A549 treated with DMSO at 1 μM for 4 hours (cell line): ENCODE results near the gene PHC1. TPM values are rescaled to one million over a fixed set of nuclear protein-coding genes. Genes with fewer than 3 reads are reported as not detected.

Experiments
- total RNA-seq: library from RNA; stranded (reverse); fragments of 200-300 nt; extraction: Qiagen RNA extraction; gene quantifications from 5 replicates; pipeline ENCODE4 v1.2.3, GENCODE V29; 2022; ENCODE audit warnings: low read depth

PHC1 gene
- total RNA-seq = 9.9 to 13.2 TPM (median 10.4 TPM) in 5 replicates

GRCh38 chr12:8914033-8914715 lies at the start of gene PHC1:
Gene PHC1 (plus strand): TSS chr12:8914509. CDS start chr12:8917678, 3,169 bp downstream.

GRCh38 chr12:8949342-8950220 lies 35.3 kb downstream of the PHC1 start, which contains the start of gene M6PR:
Gene M6PR (minus strand): TSS chr12:8949645. CDS start chr12:8946404, 3,241 bp downstream.

GRCh38 chr12:8989413-8989812 lies 75.1 kb downstream of the PHC1 start, which contains the start of gene KLRG1:
Gene KLRG1 (plus strand): TSS chr12:8989546. CDS start chr12:8989636, 90 bp downstream.

Other genes starting within 250 kb of the PHC1 start
- gene RIMKLB, start 216.5 kb upstream of the PHC1 start, total RNA-seq = 15.9 to 17.5 TPM (median 16.5 TPM) in 5 replicates
- not detected in 5 replicates for gene A2ML1, start 91.9 kb upstream of the PHC1 start, total RNA-seq
- gene M6PR, start 35.1 kb downstream of the PHC1 start, total RNA-seq = 159 to 184 TPM (median 172 TPM) in 5 replicates
- 0.97 to 2.4 TPM (median 1.6 TPM) in 5 replicates for gene KLRG1, start 75.0 kb downstream of the PHC1 start, total RNA-seq
- gene A2M, start 201.4 kb downstream of the PHC1 start, total RNA-seq = not detected in 5 replicates